Posterior cingulate gyrus (tissue), 11 donors: Measurements from ENCODE around the gene DST.

ENCODE experiments used
- DNase-seq, 10 donors: peaks; one replicate each; pipeline versions ENCODE4 v3.0.0 to v3.0.0-alpha.2; 2020 to 2021; ENCODE audit warnings: mixed read lengths in 3 of 10
- intact Hi-C: fragments of 100-400 bp; cut with DNase I; formaldehyde crosslinking; loops from one replicate; pipeline ENCODE4 v1.15.1; 2023

DST gene

GRCh38 chr6:56541030-56541600, 101.6 kb downstream of the DST start:
- intact Hi-C loops, result loop anchor here (10.0 kb wide), 1 partner anchor 46 kb away; no protein-coding TSS in a partner anchor
- DNase-seq, result no peak

GRCh38 chr6:56540232-56541029, 102.3 kb downstream of the DST start:
- intact Hi-C loops, result loop anchor here (10.0 kb wide), 1 partner anchor 46 kb away; no protein-coding TSS in a partner anchor

GRCh38 chr6:56539527-56540105, 103.1 kb downstream of the DST start:
- DNase-seq, result no peak
- intact Hi-C loops, result loop anchor here (10.0 kb wide), 1 partner anchor 45 kb away; no protein-coding TSS in a partner anchor

More at GRCh38 chr6:56540232-56541029, 102.3 kb downstream of the DST start:
- no peak for DNase-seq

GRCh38 chr6:56538851-56539250, 103.8 kb downstream of the DST start:
- DNase-seq, result no peak
- intact Hi-C loops, result no loop called here

GRCh38 chr6:56537223-56537770, 105.4 kb downstream of the DST start:
- intact Hi-C loops, result no loop called here
- no peak for DNase-seq

GRCh38 chr6:56536536-56536935, 106.2 kb downstream of the DST start:
- intact Hi-C loops, result no loop called here
- DNase-seq, result no peak

- intact Hi-C loops, result no loop called here
Observed at GRCh38 chr6:56535626-56536025, 107.1 kb downstream of the DST start.

GRCh38 chr6:56534680-56535419, 107.8 kb downstream of the DST start:
- intact Hi-C loops, result no loop called here

More at GRCh38 chr6:56535626-56536025, 107.1 kb downstream of the DST start:
- DNase-seq, result no peak

GRCh38 chr6:56532766-56533551, 109.7 kb downstream of the DST start:
- no peak for DNase-seq
- intact Hi-C loops, result no loop called here

More at GRCh38 chr6:56534680-56535419, 107.8 kb downstream of the DST start:
- peak in 2 of 10 donors; percentile 55 to 66 for DNase-seq

- DNase-seq, result no peak
- intact Hi-C loops, result no loop called here
Observed at GRCh38 chr6:56531839-56532595, 110.7 kb downstream of the DST start.

- intact Hi-C loops, result no loop called here
- no peak for DNase-seq
Observed at GRCh38 chr6:56529594-56530191, 113.0 kb downstream of the DST start.

- no peak for DNase-seq
Observed at GRCh38 chr6:56528412-56528841, 114.3 kb downstream of the DST start.

GRCh38 chr6:56527934-56528333, 114.8 kb downstream of the DST start:
- intact Hi-C loops, result no loop called here
- DNase-seq, result no peak

More at GRCh38 chr6:56528412-56528841, 114.3 kb downstream of the DST start:
- intact Hi-C loops, result no loop called here

- intact Hi-C loops, result no loop called here
- DNase-seq, result no peak
Observed at GRCh38 chr6:56526860-56527544, 115.7 kb downstream of the DST start.

- intact Hi-C loops, result no loop called here
- DNase-seq, result no peak
Observed at GRCh38 chr6:56525974-56526789, 116.5 kb downstream of the DST start.

GRCh38 chr6:56524891-56525703, 117.6 kb downstream of the DST start:
- intact Hi-C loops, result no loop called here
- DNase-seq, result no peak
